ENCODE results near the gene SLC22A25.

The SLC22A25 gene

GRCh38 chr11:63229815-63230214 lies 13.6 kb downstream of the SLC22A25 start:
- DNase-seq = no peak

DNA sequence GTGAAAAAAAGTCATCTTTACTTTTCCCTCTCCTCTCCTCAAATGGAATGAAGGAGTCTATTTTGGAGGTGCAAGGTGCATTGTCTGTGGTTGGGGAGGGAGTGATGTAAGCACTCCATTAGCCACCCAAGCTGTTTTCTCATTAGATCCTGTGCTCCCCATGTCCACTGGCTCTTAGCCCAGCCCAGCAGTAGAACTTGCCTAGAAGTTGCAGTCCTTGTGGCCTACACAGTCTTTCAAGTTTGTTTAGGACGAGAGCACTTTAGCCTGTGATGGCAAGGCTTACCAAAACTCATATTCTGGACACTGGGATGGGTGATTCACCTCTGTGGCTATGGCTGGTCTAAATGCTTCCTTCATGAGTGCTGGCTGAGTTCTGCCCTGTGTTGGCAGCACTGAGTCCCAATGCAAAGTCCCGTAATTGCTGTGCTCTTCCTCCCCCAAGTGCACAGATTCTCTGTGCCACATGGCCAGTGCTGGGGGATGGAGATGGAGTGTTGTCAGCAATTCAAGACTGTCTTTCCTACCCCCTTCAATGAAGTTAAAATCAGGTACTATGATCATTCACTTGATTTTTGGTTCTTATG lies 15.8 kb downstream of the SLC22A25 start:
- no peak for DNase-seq

GRCh38 chr11:63226488-63227114 lies 16.8 kb downstream of the SLC22A25 start:
- no peak for DNase-seq

- DNase-seq = no peak
These were observed 29.3 kb downstream of the SLC22A25 start for GRCh38 chr11:63214093-63214492.

DNA sequence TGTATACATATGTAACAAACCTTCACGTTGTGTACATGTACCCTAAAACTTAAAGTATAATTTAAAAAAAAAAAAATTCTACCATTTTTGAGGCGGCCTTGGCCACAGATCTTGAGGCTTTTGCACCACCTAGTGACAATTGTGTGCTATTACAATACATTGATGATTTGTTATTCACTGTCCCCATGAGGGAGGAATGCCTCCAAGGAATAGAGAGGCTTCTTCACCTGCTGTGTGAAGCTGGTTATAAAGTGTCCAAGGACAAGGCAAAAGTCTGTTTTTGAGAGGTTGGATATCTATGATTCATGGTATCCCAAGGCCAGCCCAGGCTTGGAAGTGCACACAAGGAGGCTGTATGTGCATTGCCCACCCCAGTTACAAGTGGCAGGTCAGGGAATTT lies 30.7 kb downstream of the SLC22A25 start:
- DNase-seq = no peak

DNA sequence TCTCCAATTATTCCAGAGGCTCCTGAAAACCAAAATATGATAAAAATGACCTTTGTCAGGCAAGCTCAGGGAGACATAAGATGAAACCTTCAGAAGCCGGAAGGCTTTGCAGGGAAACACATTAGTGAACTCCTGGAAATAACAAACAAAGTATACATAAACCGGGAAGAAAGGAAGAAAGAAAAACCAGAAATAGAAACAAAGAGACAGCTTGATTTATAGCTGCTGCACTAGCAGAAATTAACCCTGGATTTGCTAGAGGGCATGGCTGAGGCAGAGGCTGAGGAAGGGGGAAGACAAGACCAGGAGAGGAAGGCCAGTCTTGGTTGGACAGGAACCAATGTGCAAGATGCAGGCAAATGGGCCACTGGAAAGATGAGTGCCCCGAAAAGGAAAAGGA lies 33.3 kb downstream of the SLC22A25 start:
- DNase-seq = no peak
